CD4-positive, alpha-beta T cell (primary cell): ENCODE results near the gene TBC1D16. TPM values are rescaled to one million over a fixed set of nuclear protein-coding genes. Genes with fewer than 3 reads are reported as not detected.

Source experiments
- ATAC-seq: fragments of 200-7000 bp; cut with Tn5 transposase; one replicate; pipeline ENCODE4 v1.10.0; 2022; ENCODE audit warnings: mild to moderate bottlenecking; ENCODE audit not compliant: poor library complexity
- CTCF ChIA-PET: fragments of 350-600 bp; sonication (Branson Sonifier 250); formaldehyde crosslinking; loops from one replicate; lab custom pipeline; 2021; ENCODE audit warnings: antibody characterized with exemption, inconsistent platforms; lab: Charles Lee
- POLR2A ChIA-PET: fragments of 350-600 bp; sonication (Branson Sonifier 250); formaldehyde crosslinking; loops from one replicate; lab custom pipeline; 2021; ENCODE audit warnings: antibody characterized with exemption, inconsistent platforms; lab: Charles Lee
- DNase-seq, 14 experiments: peaks; one replicate each; pipeline ENCODE4 v3.0.0-alpha.2; 2013 to 2020; ENCODE audit warnings: mixed read lengths in 2 of 14
- H3K27ac ChIP-seq, 2 donors: one replicate each; pipeline versions ENCODE4 v1.5.1 to v1.7.0; 2013; ENCODE audit warnings: low read length in 2 of 2, low read depth in 1 of 2, mild to moderate bottlenecking in 1 of 2
- H3K27me3 ChIP-seq, 2 experiments: 1 replicate in 1 of 2; 2 replicates in 1 of 2; pipeline versions ENCODE4 v1.6.1 to v1.7.0; 2013; ENCODE audit warnings: low read length in 2 of 2, control low read depth in 1 of 2, mild to moderate bottlenecking in 1 of 2, moderate library complexity in 1 of 2; ENCODE audit not compliant: insufficient read depth in 2 of 2, control insufficient read depth in 1 of 2
- H3K36me3 ChIP-seq: one replicate; pipeline ENCODE4 v1.6.1; 2013; ENCODE audit warnings: low read length, control low read depth; ENCODE audit not compliant: insufficient read depth
- H3K4me1 ChIP-seq: one replicate; pipeline ENCODE4 v1.6.1; 2013; ENCODE audit warnings: low read length, control low read depth; ENCODE audit not compliant: insufficient read depth
- H3K4me3 ChIP-seq: one replicate; pipeline ENCODE4 v1.5.1; 2013; ENCODE audit warnings: mild to moderate bottlenecking, low read length, moderate library complexity
- H3K9me3 ChIP-seq, 2 experiments: 1 replicate in 1 of 2; 2 replicates in 1 of 2; pipeline versions ENCODE4 v1.6.1 to v1.7.0; 2013; ENCODE audit warnings: low read length in 2 of 2, mild to moderate bottlenecking in 2 of 2, control low read depth in 1 of 2, moderate library complexity in 1 of 2; ENCODE audit not compliant: control insufficient read depth in 1 of 2, insufficient read depth in 1 of 2
- H3K27ac Mint-ChIP-seq: one replicate; pipeline ENCODE4 v1.8.0; 2020; ENCODE audit warnings: mixed read lengths
- H3K27me3 Mint-ChIP-seq: one replicate; pipeline ENCODE4 v1.8.0; 2021; ENCODE audit warnings: mixed read lengths
- H3K36me3 Mint-ChIP-seq: one replicate; pipeline ENCODE4 v1.8.0; 2021; ENCODE audit warnings: low read depth, mixed read lengths
- H3K4me1 Mint-ChIP-seq: one replicate; pipeline ENCODE4 v1.8.0; 2021; ENCODE audit warnings: low read depth, mixed read lengths
- H3K4me3 Mint-ChIP-seq: one replicate; pipeline ENCODE4 v1.8.0; 2020; ENCODE audit warnings: mild to moderate bottlenecking, mixed read lengths
- H3K9me3 Mint-ChIP-seq: one replicate; pipeline ENCODE4 v1.8.0; 2020; ENCODE audit warnings: mixed read lengths
- CTCF ChIP-seq: fragments of 200-600 bp; IDR thresholded peaks from one replicate; pipeline ENCODE4 v1.8.0; 2022; ENCODE audit warnings: antibody characterized with exemption, mild to moderate bottlenecking
- intact Hi-C, 2 experiments: fragments of 100-400 bp; cut with DNase I in 1 of 2; cut with micrococcal nuclease in 1 of 2; formaldehyde crosslinking; loops; one replicate each; pipeline versions ENCODE4 v1.15.1 to v1.9.0; 2023 to 2025; cut with DNase I, micrococcal nuclease
- total RNA-seq, 174 experiments: library from RNA in 2 of 174; stranded (reverse) in 2 of 174; gene quantifications; one replicate each; pipeline ENCODE4 v1.2.3 and lab custom pipeline; 2021 to 2026

TBC1D16 gene
- total RNA-seq, 2 experiments from 2014 or later, result 1.9 to 2.5 TPM

- Mint-ChIP-seq H3K4me1 (no peaks in the 10 kb centered on the region), H3K36me3 (no peaks in the 10 kb centered on the region), H3K4me3 (no peak overlapping the region), H3K9me3 (no peaks in the 10 kb centered on the region), H3K27me3 (no peaks in the 10 kb centered on the region), H3K27ac (no peak overlapping the region)
- Histone ChIP-seq H3K9me3 (no peaks in the 10 kb centered on the region), H3K27me3 (no peaks in the 10 kb centered on the region), H3K36me3 (no peaks in the 10 kb centered on the region), H3K27ac (no peak overlapping the region), H3K4me3 (no peak overlapping the region), H3K4me1 (no peaks in the 10 kb centered on the region)
- intact Hi-C loops, result no loop called here
- POLR2A ChIA-PET, result no interaction called here
- DNase-seq (no peak), ATAC-seq (no peak)
- no peak for TF ChIP-seq CTCF
- CTCF ChIA-PET, result no interaction called here
These were observed 17.4 kb upstream of the TBC1D16 start for GRCh38 chr17:80053102-80053501.

GRCh38 chr17:80051681-80052080 lies 16.0 kb upstream of the TBC1D16 start:
- H3K27me3 ChIP-seq, result no peaks in the 10 kb centered on the region
- H3K9me3 Mint-ChIP-seq, result no peaks in the 10 kb centered on the region
- no peak overlapping the region for H3K27ac ChIP-seq
- H3K27me3 Mint-ChIP-seq, result no peaks in the 10 kb centered on the region
- no peaks in the 10 kb centered on the region for H3K4me1 Mint-ChIP-seq
- H3K4me1 ChIP-seq, result no peaks in the 10 kb centered on the region
- no peaks in the 10 kb centered on the region for H3K36me3 Mint-ChIP-seq
- H3K36me3 ChIP-seq, result no peaks in the 10 kb centered on the region
- intact Hi-C loops, result no loop called here
- ATAC-seq, result no peak
- TF ChIP-seq CTCF, result no peak
- no peak overlapping the region for H3K27ac Mint-ChIP-seq
- ChIA-PET POLR2A (no interaction called here), CTCF (no interaction called here)
- no peak for DNase-seq
- H3K4me3 Mint-ChIP-seq, result no peak overlapping the region
- H3K9me3 ChIP-seq, result no peaks in the 10 kb centered on the region
- H3K4me3 ChIP-seq, result no peak overlapping the region

GRCh38 chr17:80050706-80051105 lies 15.0 kb upstream of the TBC1D16 start:
- ATAC-seq (no peak), DNase-seq (no peak)
- Histone ChIP-seq H3K36me3 (no peaks in the 10 kb centered on the region), H3K27ac (no peak overlapping the region), H3K27me3 (no peaks in the 10 kb centered on the region), H3K9me3 (no peaks in the 10 kb centered on the region), H3K4me1 (no peaks in the 10 kb centered on the region), H3K4me3 (no peak overlapping the region)
- Mint-ChIP-seq H3K27ac (no peak overlapping the region), H3K4me3 (no peak overlapping the region), H3K36me3 (no peaks in the 10 kb centered on the region), H3K27me3 (no peaks in the 10 kb centered on the region), H3K9me3 (no peaks in the 10 kb centered on the region), H3K4me1 (no peaks in the 10 kb centered on the region)
- ChIA-PET CTCF (no interaction called here), POLR2A (no interaction called here)
- intact Hi-C loops, result no loop called here
- no peak for TF ChIP-seq CTCF
